ENCODE results near the gene PRR13.
"Not testable (repeated sequence)": the region's sequence is repeated elsewhere in the genome, so short reads cannot be mapped to it uniquely, and the experiment has no call there.

Gene PRR13

DNA sequence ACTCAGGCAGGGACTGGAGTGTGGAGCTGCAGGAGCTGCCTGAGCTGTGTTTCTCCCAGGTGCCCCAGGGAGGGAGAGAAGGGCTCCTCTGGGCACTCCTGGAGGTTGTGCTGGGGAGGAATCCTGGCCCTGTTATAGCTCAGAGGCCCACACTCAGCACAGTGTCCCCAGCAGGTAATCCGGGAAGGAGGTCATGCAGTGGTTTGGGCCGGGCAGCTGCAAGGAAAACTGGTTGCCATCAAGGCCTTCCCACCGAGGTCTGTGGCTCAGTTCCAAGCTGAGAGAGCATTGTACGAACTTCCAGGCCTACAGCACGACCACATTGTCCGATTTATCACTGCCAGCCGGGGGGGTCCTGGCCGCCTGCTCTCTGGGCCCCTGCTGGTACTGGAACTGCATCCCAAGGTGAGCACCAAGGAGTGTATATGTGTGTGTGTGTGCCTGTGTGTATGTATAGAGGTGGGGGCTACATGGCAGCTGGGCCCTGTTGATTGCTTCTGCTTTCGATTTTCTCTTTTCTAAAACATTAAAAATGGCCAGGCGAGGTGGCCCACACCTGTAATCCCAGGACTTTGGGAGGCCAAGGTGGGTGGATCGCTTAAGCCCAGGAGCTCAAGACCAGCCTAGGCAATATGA is 15.9 kb upstream of the PRR13 start:
- no peaks in the 10 kb centered on the region for H3K27me3 Mint-ChIP-seq
- no peak overlapping the region for H3K4me3 Mint-ChIP-seq
- peaks cover 23% of the 10 kb centered on the region for H3K4me1 Mint-ChIP-seq (ENCODE audit: low read depth)
- H3K9me3 Mint-ChIP-seq: no peaks in the 10 kb centered on the region
- no peaks in the 10 kb centered on the region for H3K36me3 Mint-ChIP-seq (ENCODE audit: low read depth)
- no peak overlapping the region for H3K27ac Mint-ChIP-seq

DNA sequence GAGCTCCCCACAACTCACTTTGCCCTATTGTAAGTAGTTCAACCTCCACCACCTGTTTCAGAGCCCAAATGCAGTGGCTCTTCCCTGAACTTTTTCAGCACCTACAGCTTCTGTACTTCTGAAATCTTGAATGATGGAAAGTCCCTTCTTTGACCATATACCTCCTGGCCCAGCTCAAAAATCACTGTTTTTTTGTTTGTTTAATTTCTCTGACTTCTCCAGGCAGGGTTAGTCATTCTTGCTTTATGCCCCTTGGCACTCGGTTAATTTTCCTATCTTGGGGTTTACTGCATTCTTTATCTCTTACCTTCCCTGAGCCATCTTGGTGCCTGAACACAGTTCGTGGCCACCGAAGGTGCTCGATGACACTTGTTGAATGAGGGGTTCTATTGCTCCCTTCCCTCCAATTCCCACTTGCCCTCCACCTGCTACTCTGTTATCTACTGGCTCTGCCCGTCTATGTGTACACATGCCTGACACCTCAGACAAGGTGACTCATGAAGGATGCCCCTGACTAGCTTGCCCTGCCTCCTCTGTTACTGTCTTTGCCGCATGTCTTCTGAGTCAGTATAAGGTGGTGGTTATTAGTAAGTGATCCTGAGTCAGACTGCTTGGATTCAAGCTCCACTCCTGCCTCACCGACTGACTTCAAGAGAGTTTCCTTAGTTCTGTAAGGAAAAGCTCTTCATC is 13.5 kb upstream of the PRR13 start:
- H3K4me3 Mint-ChIP-seq: no peak overlapping the region
- no peaks in the 10 kb centered on the region for H3K27me3 Mint-ChIP-seq
- H3K36me3 Mint-ChIP-seq (ENCODE audit: low read depth): no peaks in the 10 kb centered on the region
- H3K9me3 Mint-ChIP-seq: no peaks in the 10 kb centered on the region
- H3K4me1 Mint-ChIP-seq (ENCODE audit: low read depth): peaks cover 15% of the 10 kb centered on the region
- peak overlapping the region; percentile 23 for H3K27ac Mint-ChIP-seq

DNA sequence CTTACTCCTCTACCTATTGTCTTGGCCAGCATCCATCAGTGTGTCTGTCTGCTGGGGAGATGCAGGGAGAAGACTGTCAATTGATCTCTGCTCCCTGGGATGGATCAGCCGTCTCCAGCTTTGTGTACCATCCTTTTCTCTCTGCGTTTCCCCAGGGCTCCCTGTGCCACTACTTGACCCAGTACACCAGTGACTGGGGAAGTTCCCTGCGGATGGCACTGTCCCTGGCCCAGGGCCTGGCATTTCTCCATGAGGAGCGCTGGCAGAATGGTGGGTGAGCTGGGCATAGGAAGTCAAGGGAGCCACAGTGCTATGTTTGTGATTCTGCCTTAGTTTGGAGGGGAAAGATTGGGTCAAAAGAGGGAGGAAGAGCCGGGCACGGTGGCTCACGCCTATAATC is 12.8 kb upstream of the PRR13 start:
- Mint-ChIP-seq H3K4me3 (no peak overlapping the region), H3K27me3 (no peaks in the 10 kb centered on the region), H3K36me3 (ENCODE audit: low read depth) (no peaks in the 10 kb centered on the region), H3K9me3 (no peaks in the 10 kb centered on the region), H3K27ac (no peak overlapping the region), H3K4me1 (ENCODE audit: low read depth) (peaks cover 15% of the 10 kb centered on the region)

DNA sequence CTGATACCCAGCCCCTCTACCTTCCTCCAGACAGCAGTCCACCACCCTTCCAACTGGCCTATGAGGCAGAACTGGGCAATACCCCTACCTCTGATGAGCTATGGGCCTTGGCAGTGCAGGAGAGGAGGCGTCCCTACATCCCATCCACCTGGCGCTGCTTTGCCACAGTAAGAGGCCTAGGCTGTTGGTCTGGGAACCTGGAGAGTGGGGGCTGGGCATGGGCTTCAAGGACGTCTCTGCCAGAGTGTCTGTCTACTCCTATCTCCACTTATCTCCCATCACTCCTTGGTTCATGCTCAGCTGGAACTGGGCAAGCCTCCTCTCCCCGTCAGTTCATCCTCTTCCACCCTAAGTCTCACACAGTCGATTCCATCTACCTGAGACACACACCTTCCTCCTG is 11.4 kb upstream of the PRR13 start:
- Mint-ChIP-seq H3K27me3 (no peaks in the 10 kb centered on the region), H3K4me1 (ENCODE audit: low read depth) (peaks cover 15% of the 10 kb centered on the region), H3K4me3 (no peak overlapping the region), H3K27ac (peak overlapping the region; percentile 32), H3K9me3 (no peaks in the 10 kb centered on the region), H3K36me3 (ENCODE audit: low read depth) (no peaks in the 10 kb centered on the region)

DNA sequence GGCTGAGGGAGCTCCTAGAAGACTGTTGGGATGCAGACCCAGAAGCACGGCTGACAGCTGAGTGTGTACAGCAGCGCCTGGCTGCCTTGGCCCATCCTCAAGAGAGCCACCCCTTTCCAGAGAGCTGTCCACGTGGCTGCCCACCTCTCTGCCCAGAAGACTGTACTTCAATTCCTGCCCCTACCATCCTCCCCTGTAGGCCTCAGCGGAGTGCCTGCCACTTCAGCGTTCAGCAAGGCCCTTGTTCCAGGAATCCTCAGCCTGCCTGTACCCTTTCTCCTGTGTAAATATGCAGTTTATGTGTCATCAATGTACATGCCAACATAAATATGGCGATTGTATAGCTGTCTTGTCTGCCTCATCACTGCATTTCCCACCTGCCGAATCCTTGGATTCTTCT is 10.3 kb upstream of the PRR13 start:
- Mint-ChIP-seq H3K27me3 (no peaks in the 10 kb centered on the region), H3K9me3 (no peaks in the 10 kb centered on the region), H3K4me1 (ENCODE audit: low read depth) (peaks cover 15% of the 10 kb centered on the region), H3K4me3 (no peak overlapping the region), H3K36me3 (ENCODE audit: low read depth) (no peaks in the 10 kb centered on the region), H3K27ac (no peak overlapping the region)

DNA sequence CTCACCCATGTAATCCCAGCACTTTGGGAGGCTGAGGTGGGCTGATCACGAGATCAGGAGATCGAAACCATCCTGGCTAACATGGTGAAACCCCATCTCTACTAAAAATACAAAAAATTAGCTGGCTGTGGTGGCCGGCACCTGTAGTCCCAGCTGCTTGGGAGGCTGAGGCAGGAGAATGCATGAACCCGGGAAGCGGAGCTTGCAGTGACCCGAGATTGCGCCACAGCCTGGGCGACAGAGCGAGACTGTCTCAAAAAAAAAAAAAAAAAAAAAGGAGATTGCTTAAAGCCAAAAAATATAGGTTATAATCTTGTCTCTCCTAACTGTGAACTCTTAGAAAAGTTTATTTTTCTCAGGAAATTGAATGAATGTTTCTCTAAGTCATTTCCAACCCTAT is 6.2 kb upstream of the PRR13 start:
- not testable (repeated sequence) for H3K36me3 Mint-ChIP-seq (ENCODE audit: low read depth); H3K4me3 Mint-ChIP-seq; H3K27me3 Mint-ChIP-seq; H3K27ac Mint-ChIP-seq; H3K9me3 Mint-ChIP-seq; H3K4me1 Mint-ChIP-seq (ENCODE audit: low read depth)

DNA sequence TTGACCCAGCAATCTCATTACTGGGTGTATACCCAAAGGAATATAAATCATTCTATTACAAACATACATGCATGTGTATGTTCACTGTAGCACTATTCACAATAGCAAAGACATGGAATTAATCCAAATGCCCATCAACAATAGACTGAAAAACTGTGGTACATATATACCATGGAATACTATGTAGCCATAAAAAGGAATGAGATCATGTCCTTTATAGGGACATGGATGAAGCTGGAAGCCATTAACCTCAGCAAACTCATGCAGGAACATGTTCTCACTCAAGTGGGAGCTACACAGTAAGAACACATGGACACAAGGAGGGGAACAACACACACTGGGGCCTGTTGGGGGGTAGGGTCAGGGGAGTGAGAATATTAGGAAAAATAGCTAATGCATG is 2.0 kb upstream of the PRR13 start:
- not testable (repeated sequence) for H3K27me3 Mint-ChIP-seq, H3K27ac Mint-ChIP-seq, H3K9me3 Mint-ChIP-seq
- H3K4me1 Mint-ChIP-seq (ENCODE audit: low read depth): peaks cover 27% of the 10 kb centered on the region
- peaks cover 16% of the 10 kb centered on the region for H3K36me3 Mint-ChIP-seq (ENCODE audit: low read depth)
- H3K4me3 Mint-ChIP-seq: peak overlapping the region; percentile 17

DNA sequence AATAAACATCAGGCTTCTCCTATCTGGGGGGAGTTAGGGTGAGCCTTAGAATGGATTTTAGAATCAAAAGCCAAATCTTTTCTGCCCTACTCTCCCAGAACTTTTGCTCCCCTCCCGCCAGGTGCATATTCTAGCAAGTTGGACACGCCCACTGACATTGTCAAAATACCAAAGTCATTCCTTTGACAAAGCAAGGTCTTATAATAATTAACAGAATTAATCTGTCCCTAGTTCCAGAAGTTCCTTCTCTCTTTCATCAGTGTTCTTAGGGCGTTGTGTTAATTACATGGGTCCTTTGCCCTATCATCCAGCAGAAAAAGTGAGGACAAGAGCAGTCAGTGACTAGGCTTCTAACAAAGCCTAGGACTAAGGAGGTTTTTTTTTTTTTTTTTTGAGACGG is 2.4 kb downstream of the PRR13 start:
- Mint-ChIP-seq H3K27ac (peak overlapping the region; percentile 50), H3K4me3 (peak overlapping the region; percentile 96), H3K4me1 (ENCODE audit: low read depth) (peaks cover 42% of the 10 kb centered on the region), H3K36me3 (ENCODE audit: low read depth) (peaks cover 49% of the 10 kb centered on the region), H3K9me3 (no peaks in the 10 kb centered on the region), H3K27me3 (no peaks in the 10 kb centered on the region)

DNA sequence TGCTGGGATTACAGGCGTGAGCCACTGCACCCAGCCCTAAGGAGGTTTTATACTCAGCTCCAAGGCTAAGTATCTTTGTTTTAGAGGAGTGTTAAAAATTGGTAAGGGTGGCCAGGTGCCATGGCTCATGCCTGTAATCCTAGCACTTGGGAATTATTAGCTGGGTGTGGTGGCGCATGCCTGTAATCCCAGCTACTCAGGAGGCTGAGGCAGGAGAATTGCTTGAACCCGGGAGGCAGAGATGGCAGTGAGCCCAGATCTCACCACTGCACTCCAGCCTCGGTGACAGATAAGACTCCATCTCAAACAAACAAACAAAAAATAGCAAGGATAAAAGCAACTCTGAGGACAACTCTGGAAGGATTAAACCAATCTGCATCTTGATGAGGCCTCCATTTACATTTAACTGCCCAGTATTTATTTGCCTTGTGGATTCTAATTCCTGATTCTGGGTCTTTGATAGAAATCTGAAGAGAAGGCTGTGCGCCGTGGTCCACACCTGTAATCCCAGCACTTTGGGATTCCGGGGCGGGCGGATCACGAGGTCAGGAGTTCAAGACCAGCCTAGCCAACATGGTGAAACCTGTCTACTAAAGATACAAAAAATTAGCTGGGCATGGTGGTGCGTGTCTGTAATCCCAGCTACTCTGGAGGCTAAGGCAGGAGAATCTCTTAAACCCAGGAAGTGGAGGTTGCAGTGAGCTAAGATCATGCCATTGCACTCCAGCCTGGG is 3.2 kb downstream of the PRR13 start:
- peak overlapping the region; percentile 65 for H3K27ac Mint-ChIP-seq
- H3K4me3 Mint-ChIP-seq: peak overlapping the region; percentile 38
- peaks cover 39% of the 10 kb centered on the region for H3K4me1 Mint-ChIP-seq (ENCODE audit: low read depth)
- H3K36me3 Mint-ChIP-seq (ENCODE audit: low read depth): peaks cover 49% of the 10 kb centered on the region
- H3K9me3 Mint-ChIP-seq, H3K27me3 Mint-ChIP-seq: not testable (repeated sequence)

DNA sequence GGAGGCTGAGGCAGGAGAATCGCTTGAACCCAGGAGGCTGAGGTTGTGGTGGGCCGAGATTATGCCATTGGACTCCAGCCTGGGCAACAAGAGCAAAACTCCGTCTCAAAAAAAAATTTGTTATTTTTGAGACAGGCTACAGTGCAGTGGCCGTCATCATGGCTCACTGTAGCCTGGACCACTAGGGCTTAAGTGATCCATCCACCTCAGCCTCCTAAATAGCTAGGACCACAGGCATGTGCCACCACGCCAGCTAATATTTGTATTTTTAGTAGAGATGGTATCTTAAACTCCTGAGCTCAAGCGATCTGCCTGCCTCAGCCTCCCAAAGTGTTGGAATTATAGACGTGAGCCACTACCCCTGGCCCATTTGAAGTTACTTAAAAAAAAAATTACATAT is 9.4 kb downstream of the PRR13 start:
- Mint-ChIP-seq H3K4me3 (no peak overlapping the region), H3K4me1 (ENCODE audit: low read depth) (peaks cover 45% of the 10 kb centered on the region), H3K27me3 (no peaks in the 10 kb centered on the region), H3K27ac (peak overlapping the region; percentile 26), H3K9me3 (no peaks in the 10 kb centered on the region), H3K36me3 (ENCODE audit: low read depth) (peaks cover 59% of the 10 kb centered on the region)

DNA sequence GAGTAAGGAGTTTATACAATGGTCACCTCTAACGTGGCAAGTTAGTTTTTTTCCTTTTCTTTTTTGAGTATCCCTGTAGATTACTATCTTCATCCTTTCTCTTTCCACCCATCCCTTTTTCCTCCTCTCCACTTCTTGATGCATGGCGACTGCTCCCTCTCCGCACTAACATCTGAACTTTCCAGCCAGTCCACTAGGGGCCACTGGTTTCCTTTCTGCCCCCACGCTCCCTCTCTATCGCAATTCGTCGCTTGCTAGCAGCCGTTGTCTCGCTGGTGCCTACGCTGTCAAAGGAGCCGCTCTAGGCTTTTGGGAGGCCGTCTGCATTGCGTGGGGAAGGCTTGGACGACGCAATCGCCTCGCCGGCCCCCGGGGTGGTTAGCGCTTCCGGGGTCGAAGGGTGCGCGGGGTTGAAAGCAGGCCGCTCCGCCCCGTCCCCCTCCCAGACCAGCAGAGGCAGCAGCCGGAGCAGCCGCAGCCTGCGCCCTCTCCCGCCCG is 10.2 kb downstream of the PRR13 start, which contains the start of gene PCBP2:
Gene PCBP2, plus strand, starts transcription at position 442 of the 498 bp plus-strand sequence. CDS start 2,699 bp downstream, outside the sequence.
- Mint-ChIP-seq H3K27me3 (no peaks in the 10 kb centered on the region), H3K4me3 (peak within 1 kb of the TSS; percentile 94), H3K36me3 (ENCODE audit: low read depth) (peaks cover 58% of the 10 kb centered on the region), H3K4me1 (ENCODE audit: low read depth) (peaks cover 46% of the 10 kb centered on the region), H3K9me3 (no peaks in the 10 kb centered on the region), H3K27ac (peak within 1 kb of the TSS; percentile 99)

DNA sequence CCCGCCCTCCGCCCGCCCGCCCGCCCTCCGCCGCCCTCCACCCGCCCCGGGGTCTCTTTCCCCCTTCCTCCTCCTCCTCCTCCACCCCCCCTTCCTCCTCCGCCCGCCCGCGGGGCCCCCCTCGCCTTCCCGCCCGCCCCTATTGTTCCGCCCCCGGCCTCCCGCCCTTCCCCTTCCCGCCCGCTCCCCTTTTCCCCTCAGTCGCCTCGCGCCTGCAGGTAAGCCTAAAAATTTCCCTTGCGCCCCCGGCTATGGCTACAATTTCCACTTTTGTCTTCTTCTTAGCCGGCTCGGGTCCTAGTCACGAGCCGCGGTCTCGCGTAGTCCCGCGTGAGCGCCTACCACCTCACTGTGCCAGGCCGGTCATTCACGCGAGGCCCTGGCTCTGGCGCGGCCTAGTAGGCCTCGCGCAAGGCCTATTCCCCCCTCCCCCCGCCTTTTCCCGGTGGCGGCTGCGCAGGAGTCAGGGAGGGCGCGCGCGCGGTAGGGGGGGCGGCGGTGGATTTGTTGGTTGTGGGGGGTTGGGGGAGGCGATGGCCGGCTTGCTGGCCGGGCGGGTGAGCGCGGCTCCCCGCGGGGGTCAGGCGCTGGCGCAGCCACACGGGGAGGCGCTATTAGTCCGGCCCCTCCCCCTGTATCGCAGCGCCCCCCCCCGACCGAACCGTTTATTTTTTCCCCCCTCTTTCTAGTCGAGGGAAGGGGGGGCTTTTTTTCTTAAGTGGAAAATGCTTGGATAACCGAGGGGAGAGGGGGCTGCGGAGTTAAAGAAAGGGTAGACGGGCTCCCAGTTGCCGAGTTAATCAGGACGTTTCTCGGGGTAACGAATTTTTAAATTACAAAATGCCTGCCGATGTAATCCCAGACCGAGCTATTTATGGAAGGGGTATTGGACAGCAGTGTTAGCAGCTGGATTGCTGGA is 10.9 kb downstream of the PRR13 start:
- Mint-ChIP-seq H3K27ac (peak overlapping the region; percentile 99), H3K27me3 (no peaks in the 10 kb centered on the region), H3K4me3 (peak overlapping the region; percentile 94), H3K9me3 (no peaks in the 10 kb centered on the region), H3K4me1 (ENCODE audit: low read depth) (peaks cover 47% of the 10 kb centered on the region), H3K36me3 (ENCODE audit: low read depth) (peaks cover 61% of the 10 kb centered on the region)

DNA sequence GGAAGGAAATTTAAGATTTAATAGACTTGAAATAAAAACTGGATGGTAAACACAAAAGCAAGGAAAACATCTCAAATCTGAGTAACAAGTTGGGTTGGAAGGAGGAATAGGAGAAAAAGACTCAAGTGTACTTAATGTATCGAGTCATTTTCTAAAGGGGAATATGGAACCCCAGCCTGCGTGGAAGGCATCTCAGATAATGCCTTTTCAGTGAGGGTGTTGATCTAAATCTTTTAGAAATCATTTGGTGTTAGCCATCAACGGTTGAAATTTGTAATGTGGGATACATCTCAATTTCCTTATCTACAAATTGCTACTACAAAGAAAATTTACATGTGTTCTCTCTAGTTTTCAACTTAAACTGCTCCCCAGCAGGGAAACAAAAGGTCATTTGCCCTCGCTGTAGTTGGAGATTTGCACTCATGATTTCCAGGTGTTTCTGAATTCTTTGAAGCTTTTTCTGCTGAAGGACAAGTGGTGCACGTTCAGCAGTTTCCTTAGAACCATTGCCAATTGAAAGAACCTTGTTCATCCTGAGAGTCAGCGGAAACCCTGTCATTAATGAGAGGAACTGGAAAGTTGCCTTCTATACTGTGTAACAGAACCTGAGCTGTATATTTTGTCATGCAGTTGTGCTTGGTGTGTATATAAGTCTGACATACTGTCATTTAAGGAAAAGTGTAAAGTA is 12.6 kb downstream of the PRR13 start:
- no peaks in the 10 kb centered on the region for H3K27me3 Mint-ChIP-seq
- peak overlapping the region; percentile 94 for H3K4me3 Mint-ChIP-seq
- peaks cover 67% of the 10 kb centered on the region for H3K36me3 Mint-ChIP-seq (ENCODE audit: low read depth)
- H3K9me3 Mint-ChIP-seq: no peaks in the 10 kb centered on the region
- peaks cover 54% of the 10 kb centered on the region for H3K4me1 Mint-ChIP-seq (ENCODE audit: low read depth)
- H3K27ac Mint-ChIP-seq: peak overlapping the region; percentile 99

DNA sequence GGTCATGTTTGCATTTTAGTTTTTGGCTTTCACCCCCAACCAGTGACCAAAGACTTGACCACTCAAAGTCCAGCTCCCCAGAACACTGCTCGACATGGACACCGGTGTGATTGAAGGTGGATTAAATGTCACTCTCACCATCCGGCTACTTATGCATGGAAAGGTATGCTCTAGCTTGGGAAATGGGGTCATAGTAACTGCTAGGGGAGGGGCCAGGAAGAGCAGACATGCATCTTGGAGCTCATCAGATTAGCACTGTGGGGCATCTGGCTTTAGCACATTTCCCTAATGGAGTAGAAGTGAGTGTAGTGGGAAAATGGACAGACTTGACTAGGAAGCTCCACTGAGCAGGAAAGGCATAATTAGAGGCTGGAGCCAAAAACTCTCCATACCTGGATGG is 13.2 kb downstream of the PRR13 start:
- Mint-ChIP-seq H3K27me3 (no peaks in the 10 kb centered on the region), H3K9me3 (no peaks in the 10 kb centered on the region), H3K4me1 (ENCODE audit: low read depth) (peaks cover 58% of the 10 kb centered on the region), H3K4me3 (peak overlapping the region; percentile 94), H3K36me3 (ENCODE audit: low read depth) (peaks cover 73% of the 10 kb centered on the region), H3K27ac (peak overlapping the region; percentile 99)

Data from stimulated activated naive CD8-positive, alpha-beta T cell treated with anti-CD3 and anti-CD28 coated beads, Interleukin-15, Interleukin-2, amounts not matched to agents 100 ng/mL and 50 ng/mL, for 24 hours (primary cell).